HG03378 (cell line): Measurements from ENCODE around the gene PPP5C.
"Not testable (repeated sequence)": the region's sequence is repeated elsewhere in the genome, so short reads cannot be mapped to it uniquely, and the experiment has no call there.

Source experiments
- ATAC-seq: cut with Tn5 transposase; IDR thresholded peaks from one replicate; pipeline ENCODE4 v1.9.1; 2021; ENCODE audit warnings: mild to moderate bottlenecking, moderate library complexity; ENCODE audit not compliant: unreplicated experiment

The PPP5C gene

GRCh38 chr19:46404753-46405468 lies 58.0 kb downstream of the PPP5C start:
- no peak for ATAC-seq

GRCh38 chr19:46406976-46407375 lies 60.1 kb downstream of the PPP5C start:
- ATAC-seq = no peak

GRCh38 chr19:46407856-46408663 lies 61.2 kb downstream of the PPP5C start:
- no peak for ATAC-seq

GRCh38 chr19:46408664-46409039 lies 61.8 kb downstream of the PPP5C start:
- no peak for ATAC-seq

- ATAC-seq = no peak
Measured at GRCh38 chr19:46409191-46409590, 62.3 kb downstream of the PPP5C start.

- no peak for ATAC-seq
Measured at GRCh38 chr19:46410205-46411087, 63.6 kb downstream of the PPP5C start.

GRCh38 chr19:46411088-46411924 lies 64.4 kb downstream of the PPP5C start:
- no peak for ATAC-seq

- ATAC-seq = no peak
Measured at GRCh38 chr19:46411925-46412649, 65.2 kb downstream of the PPP5C start.

GRCh38 chr19:46412650-46413261 lies 65.9 kb downstream of the PPP5C start:
- no peak for ATAC-seq

- no peak for ATAC-seq
Measured at GRCh38 chr19:46413262-46414031, 66.6 kb downstream of the PPP5C start, which contains the start of gene CCDC8. Gene CCDC8, minus strand, starts transcription at chr19:46413564. Its CDS starts 754 bp downstream, at chr19:46412810.

- not testable (repeated sequence) for ATAC-seq
Measured at GRCh38 chr19:46414899-46415298, 68.0 kb downstream of the PPP5C start.

GRCh38 chr19:46415804-46416709 lies 69.2 kb downstream of the PPP5C start:
- not testable (repeated sequence) for ATAC-seq

- ATAC-seq = no peak
Measured at GRCh38 chr19:46420056-46420455, 73.2 kb downstream of the PPP5C start.

GRCh38 chr19:46422344-46422743 lies 75.5 kb downstream of the PPP5C start:
- ATAC-seq = no peak

- ATAC-seq = no peak
Measured at GRCh38 chr19:46423188-46423587, 76.3 kb downstream of the PPP5C start.

GRCh38 chr19:46426035-46426505 lies 79.2 kb downstream of the PPP5C start:
- ATAC-seq = no peak

GRCh38 chr19:46426506-46427162 lies 79.7 kb downstream of the PPP5C start:
- no peak for ATAC-seq
